CD4-positive, alpha-beta T cell (primary cell): Measurements from ENCODE around the gene SNN. TPM values are rescaled to one million over a fixed set of nuclear protein-coding genes. Genes with fewer than 3 reads are reported as not detected.

ENCODE experiments used
- ATAC-seq: fragments of 200-7000 bp; cut with Tn5 transposase; one replicate; pipeline ENCODE4 v1.10.0; 2022; ENCODE audit warnings: mild to moderate bottlenecking; ENCODE audit not compliant: poor library complexity
- CTCF ChIA-PET: fragments of 350-600 bp; sonication (Branson Sonifier 250); formaldehyde crosslinking; loops from one replicate; lab custom pipeline; 2021; ENCODE audit warnings: antibody characterized with exemption, inconsistent platforms; lab: Charles Lee
- POLR2A ChIA-PET: fragments of 350-600 bp; sonication (Branson Sonifier 250); formaldehyde crosslinking; loops from one replicate; lab custom pipeline; 2021; ENCODE audit warnings: antibody characterized with exemption, inconsistent platforms; lab: Charles Lee
- DNase-seq, 14 experiments: peaks; one replicate each; pipeline ENCODE4 v3.0.0-alpha.2; 2013 to 2020; ENCODE audit warnings: mixed read lengths in 2 of 14
- H3K27ac ChIP-seq, 2 donors: one replicate each; pipeline versions ENCODE4 v1.5.1 to v1.7.0; 2013; ENCODE audit warnings: low read length in 2 of 2, low read depth in 1 of 2, mild to moderate bottlenecking in 1 of 2
- H3K27me3 ChIP-seq, 2 experiments: 1 replicate in 1 of 2; 2 replicates in 1 of 2; pipeline versions ENCODE4 v1.6.1 to v1.7.0; 2013; ENCODE audit warnings: low read length in 2 of 2, control low read depth in 1 of 2, mild to moderate bottlenecking in 1 of 2, moderate library complexity in 1 of 2; ENCODE audit not compliant: insufficient read depth in 2 of 2, control insufficient read depth in 1 of 2
- H3K36me3 ChIP-seq: one replicate; pipeline ENCODE4 v1.6.1; 2013; ENCODE audit warnings: low read length, control low read depth; ENCODE audit not compliant: insufficient read depth
- H3K4me1 ChIP-seq: one replicate; pipeline ENCODE4 v1.6.1; 2013; ENCODE audit warnings: low read length, control low read depth; ENCODE audit not compliant: insufficient read depth
- H3K4me3 ChIP-seq: one replicate; pipeline ENCODE4 v1.5.1; 2013; ENCODE audit warnings: mild to moderate bottlenecking, low read length, moderate library complexity
- H3K9me3 ChIP-seq, 2 experiments: 1 replicate in 1 of 2; 2 replicates in 1 of 2; pipeline versions ENCODE4 v1.6.1 to v1.7.0; 2013; ENCODE audit warnings: low read length in 2 of 2, mild to moderate bottlenecking in 2 of 2, control low read depth in 1 of 2, moderate library complexity in 1 of 2; ENCODE audit not compliant: control insufficient read depth in 1 of 2, insufficient read depth in 1 of 2
- H3K27ac Mint-ChIP-seq: one replicate; pipeline ENCODE4 v1.8.0; 2020; ENCODE audit warnings: mixed read lengths
- H3K27me3 Mint-ChIP-seq: one replicate; pipeline ENCODE4 v1.8.0; 2021; ENCODE audit warnings: mixed read lengths
- H3K36me3 Mint-ChIP-seq: one replicate; pipeline ENCODE4 v1.8.0; 2021; ENCODE audit warnings: low read depth, mixed read lengths
- H3K4me1 Mint-ChIP-seq: one replicate; pipeline ENCODE4 v1.8.0; 2021; ENCODE audit warnings: low read depth, mixed read lengths
- H3K4me3 Mint-ChIP-seq: one replicate; pipeline ENCODE4 v1.8.0; 2020; ENCODE audit warnings: mild to moderate bottlenecking, mixed read lengths
- H3K9me3 Mint-ChIP-seq: one replicate; pipeline ENCODE4 v1.8.0; 2020; ENCODE audit warnings: mixed read lengths
- CTCF ChIP-seq: fragments of 200-600 bp; IDR thresholded peaks from one replicate; pipeline ENCODE4 v1.8.0; 2022; ENCODE audit warnings: antibody characterized with exemption, mild to moderate bottlenecking
- intact Hi-C, 2 experiments: fragments of 100-400 bp; cut with DNase I in 1 of 2; cut with micrococcal nuclease in 1 of 2; formaldehyde crosslinking; loops; one replicate each; pipeline versions ENCODE4 v1.15.1 to v1.9.0; 2023 to 2025; cut with DNase I, micrococcal nuclease
- total RNA-seq, 174 experiments: library from RNA in 2 of 174; stranded (reverse) in 2 of 174; gene quantifications; one replicate each; pipeline ENCODE4 v1.2.3 and lab custom pipeline; 2021 to 2026

The SNN gene
- total RNA-seq, 2 experiments from 2014 or later = 76.3 to 79.7 TPM

GRCh38 chr16:11705311-11706025 lies 37.2 kb downstream of the SNN start:
- Mint-ChIP-seq H3K4me1 (peaks cover 30% of the 10 kb centered on the region), H3K27ac (no peak overlapping the region), H3K27me3 (no peaks in the 10 kb centered on the region), H3K36me3 (peaks cover 79% of the 10 kb centered on the region), H3K9me3 (no peaks in the 10 kb centered on the region), H3K4me3 (no peak overlapping the region)
- DNase-seq (no peak), ATAC-seq (no peak)
- TF ChIP-seq CTCF = no peak
- Histone ChIP-seq H3K27ac (no peak overlapping the region), H3K4me1 (peaks cover 5% of the 10 kb centered on the region), H3K4me3 (no peak overlapping the region), H3K27me3 (no peaks in the 10 kb centered on the region), H3K36me3 (peaks cover 58% of the 10 kb centered on the region), H3K9me3 (no peaks in the 10 kb centered on the region)
- CTCF ChIA-PET = interaction anchor here (0.7 to 1.0 kb wide), 3 partner anchors 20 to 329 kb away, joined by 3 read pairs; no protein-coding TSS in a partner anchor
- POLR2A ChIA-PET = no interaction called here
- intact Hi-C loops = no loop called here

GRCh38 chr16:11706180-11706742 lies 38.0 kb downstream of the SNN start:
- ChIA-PET CTCF (interaction anchor here (0.7 to 1.0 kb wide), 2 partner anchors 19 to 330 kb away, joined by 3 read pairs; no protein-coding TSS in a partner anchor), POLR2A (no interaction called here)
- ATAC-seq = no peak
- no peaks in the 10 kb centered on the region for H3K27me3 ChIP-seq
- H3K9me3 ChIP-seq = no peaks in the 10 kb centered on the region
- H3K36me3 ChIP-seq = peaks cover 56% of the 10 kb centered on the region
- Mint-ChIP-seq H3K4me1 (peaks cover 30% of the 10 kb centered on the region), H3K27ac (no peak overlapping the region), H3K27me3 (no peaks in the 10 kb centered on the region), H3K9me3 (no peaks in the 10 kb centered on the region), H3K4me3 (no peak overlapping the region), H3K36me3 (peaks cover 79% of the 10 kb centered on the region)
- TF ChIP-seq CTCF = no peak
- intact Hi-C loops = no loop called here
- DNase-seq = no peak
- H3K27ac ChIP-seq = no peak overlapping the region
- H3K4me1 ChIP-seq = no peaks in the 10 kb centered on the region
- H3K4me3 ChIP-seq = no peak overlapping the region

- Histone ChIP-seq H3K27ac (no peak overlapping the region), H3K36me3 (peaks cover 66% of the 10 kb centered on the region), H3K4me3 (no peak overlapping the region), H3K4me1 (no peaks in the 10 kb centered on the region), H3K27me3 (no peaks in the 10 kb centered on the region), H3K9me3 (no peaks in the 10 kb centered on the region)
- Mint-ChIP-seq H3K4me1 (peaks cover 24% of the 10 kb centered on the region), H3K27me3 (no peaks in the 10 kb centered on the region), H3K9me3 (no peaks in the 10 kb centered on the region), H3K27ac (no peak overlapping the region), H3K4me3 (no peak overlapping the region), H3K36me3 (peaks cover 81% of the 10 kb centered on the region)
- TF ChIP-seq CTCF = no peak
- DNase-seq = no peak
- ChIA-PET POLR2A (no interaction called here), CTCF (no interaction called here)
- intact Hi-C loops = no loop called here
- no peak for ATAC-seq
Measured at GRCh38 chr16:11707679-11708197, 39.5 kb downstream of the SNN start.
